HG03432 (cell line): Measurements from ENCODE around the gene GRAMD1B.

Experiments
- ATAC-seq: cut with Tn5 transposase; IDR thresholded peaks from one replicate; pipeline ENCODE4 v1.9.1; 2021; ENCODE audit warnings: mild to moderate bottlenecking, moderate library complexity; ENCODE audit not compliant: unreplicated experiment

GRAMD1B gene

DNA sequence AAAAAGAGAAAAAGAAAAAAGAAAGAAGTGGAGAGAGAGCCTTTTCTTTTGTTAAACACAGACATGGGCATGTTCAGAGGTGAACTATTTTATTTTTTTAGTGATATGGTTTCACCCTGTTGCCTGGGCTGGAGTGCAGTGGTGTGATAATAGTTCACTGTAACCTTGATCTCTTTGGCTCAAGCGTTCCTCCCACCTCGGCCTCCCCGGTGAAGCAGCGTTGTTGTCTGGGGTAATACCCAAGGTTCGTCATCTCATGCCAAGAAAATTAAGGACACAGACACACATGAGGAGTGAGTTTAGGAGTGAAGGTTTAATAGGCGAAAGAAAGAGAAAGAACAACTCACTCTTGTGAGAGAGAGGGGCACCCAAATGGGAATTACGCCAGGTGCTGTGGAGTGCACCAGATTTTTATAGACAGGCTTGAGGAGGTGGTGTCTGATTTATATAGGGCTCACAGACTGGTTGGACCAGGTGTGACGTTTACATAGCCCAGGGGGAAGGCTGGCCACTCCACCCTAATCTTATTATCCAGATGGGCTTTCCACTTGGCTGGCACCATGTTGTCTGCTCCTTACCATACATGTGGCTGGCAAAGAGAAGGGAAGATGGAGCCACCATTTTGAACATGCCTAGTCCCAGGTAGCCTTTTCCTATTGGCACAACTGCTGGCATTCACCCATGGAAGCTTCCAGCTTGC is 42.3 kb downstream of the GRAMD1B start:
- ATAC-seq = no peak

DNA sequence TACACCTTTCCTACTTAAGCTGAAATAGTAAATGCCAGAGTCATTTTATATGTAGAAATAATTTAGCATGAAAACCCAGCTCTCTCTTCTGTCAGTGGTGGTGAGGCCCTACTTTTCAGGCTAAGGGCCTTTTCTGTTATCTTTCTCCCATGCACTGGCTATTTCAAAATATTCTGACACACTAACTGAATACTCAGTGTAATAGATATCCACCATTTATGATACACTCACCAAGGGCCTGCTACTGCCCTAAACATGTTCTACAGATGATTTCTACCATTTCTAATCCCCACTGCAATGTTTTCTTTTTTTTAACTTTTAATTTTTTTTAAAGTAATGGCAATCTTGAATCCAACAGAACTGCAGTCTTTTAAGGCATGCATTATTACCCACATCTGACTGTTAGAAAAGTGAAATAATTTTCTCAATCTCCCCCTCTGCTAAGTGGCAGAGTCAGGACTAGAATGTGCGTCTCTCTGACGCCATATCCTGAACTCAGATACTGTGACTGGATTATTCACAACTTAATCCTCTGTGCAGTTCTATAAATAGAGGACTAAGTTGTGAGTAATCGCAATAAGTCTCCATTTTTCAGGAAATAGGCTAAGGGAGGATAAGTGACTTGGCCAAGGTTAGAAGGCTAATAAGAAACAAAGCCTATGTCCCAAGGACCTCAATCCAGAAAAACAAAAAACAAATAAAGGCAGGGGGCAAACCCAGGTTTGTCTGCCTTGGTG is 44.0 kb downstream of the GRAMD1B start:
- ATAC-seq = no peak

DNA sequence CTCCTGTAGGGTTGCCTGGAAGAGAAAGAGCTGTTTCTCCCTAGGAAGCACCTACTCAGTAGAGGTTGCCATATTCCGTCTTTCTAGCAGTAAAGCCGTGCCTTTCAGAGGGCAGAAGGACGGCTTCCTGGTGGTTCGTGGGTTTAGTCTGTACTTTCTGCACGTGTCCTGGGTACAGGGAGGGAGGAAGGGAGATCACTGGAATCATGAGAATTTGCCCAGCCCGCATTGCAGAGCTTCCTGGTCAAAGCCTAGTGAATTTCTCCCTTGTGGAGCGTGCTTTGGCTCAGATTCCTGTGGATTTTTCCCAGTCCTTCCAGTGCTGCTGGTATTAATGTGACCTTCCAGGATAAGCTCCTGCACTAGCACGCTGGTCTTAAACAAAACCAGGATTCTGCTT is 44.9 kb downstream of the GRAMD1B start:
- no peak for ATAC-seq

DNA sequence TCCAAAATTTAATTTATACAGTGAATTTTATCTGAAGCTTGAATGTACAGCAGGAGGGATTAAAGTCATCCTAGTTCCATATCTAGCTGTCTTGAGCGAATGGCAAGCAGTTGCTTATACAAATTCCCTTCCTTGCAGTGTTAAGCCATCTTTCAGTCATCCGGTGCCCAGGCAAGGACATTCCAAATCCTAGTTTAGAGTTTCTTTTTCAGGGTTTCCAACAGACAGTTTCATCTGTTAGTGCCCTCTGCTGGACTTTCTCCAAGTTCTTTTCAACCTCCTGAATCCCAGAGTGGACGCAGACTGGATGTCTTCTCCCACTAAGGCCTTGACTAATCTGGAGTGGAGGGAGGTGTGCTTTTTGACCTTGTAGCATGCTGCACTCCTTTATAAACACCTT is 45.4 kb downstream of the GRAMD1B start:
- ATAC-seq = no peak

DNA sequence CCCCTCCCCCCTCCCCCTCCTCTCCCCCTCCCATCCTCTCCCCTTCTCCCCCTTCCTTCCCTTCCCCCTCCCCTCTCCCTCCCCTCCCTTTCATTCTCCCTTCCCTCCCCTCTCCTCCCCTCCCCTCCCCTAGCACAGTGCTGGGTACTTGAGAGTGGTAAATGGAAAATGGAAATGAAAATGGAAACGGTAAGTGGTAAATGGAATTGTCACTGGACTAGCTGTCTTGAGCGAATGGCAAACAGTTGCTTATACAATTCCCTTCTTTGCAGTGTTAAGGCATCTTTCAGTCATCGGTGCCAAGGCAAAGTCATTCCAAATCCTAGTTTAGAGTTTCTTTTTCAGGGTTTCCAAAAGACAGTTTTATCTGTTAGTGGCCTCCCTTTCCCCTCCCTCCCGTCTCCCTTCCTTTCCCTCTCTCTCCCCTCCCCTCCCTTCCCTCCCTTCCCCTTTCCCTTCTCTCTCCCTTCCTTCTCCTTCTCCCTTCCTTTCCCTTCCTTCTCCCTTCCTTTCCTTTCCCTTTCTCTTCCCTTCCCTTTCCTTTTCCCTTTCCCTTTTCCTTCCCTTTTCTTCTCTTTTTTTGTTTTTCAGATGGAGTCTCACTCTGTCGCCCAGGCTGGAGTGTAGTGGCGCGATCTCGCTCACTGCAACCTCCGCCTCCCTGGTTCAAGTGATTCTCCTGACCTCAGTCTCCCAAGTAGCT is 47.3 kb downstream of the GRAMD1B start:
- no peak for ATAC-seq

DNA sequence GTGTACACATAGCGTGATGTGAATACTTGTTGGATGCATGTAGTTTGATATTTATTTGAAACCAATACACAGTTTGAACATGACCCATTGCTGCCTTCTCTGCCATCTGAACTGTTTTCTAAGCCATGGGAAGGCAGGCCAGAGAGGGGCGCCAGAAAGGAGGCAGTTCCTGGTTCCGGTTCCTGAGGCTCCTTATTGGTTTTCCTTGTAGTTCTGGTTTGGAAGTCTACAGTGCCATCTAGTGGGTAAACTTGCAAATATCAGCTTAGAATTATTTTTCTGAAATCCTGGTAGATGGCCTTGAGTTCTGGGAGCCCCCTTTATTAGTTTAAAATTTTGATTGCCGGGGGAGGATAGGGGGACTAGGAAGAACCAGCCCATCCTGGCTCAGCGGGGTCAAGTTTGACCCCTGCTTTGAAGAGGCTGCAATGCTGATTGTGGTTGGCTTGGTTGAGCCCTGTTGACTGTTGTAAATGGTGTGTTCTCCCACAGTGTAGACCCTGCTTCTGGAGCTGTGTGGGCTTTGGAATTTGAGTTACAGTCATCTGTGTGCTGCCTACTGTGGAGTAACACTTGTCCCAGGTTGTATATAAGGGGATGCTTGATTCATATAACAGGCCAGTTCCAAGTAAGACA is 48.4 kb downstream of the GRAMD1B start:
- ATAC-seq = no peak

DNA sequence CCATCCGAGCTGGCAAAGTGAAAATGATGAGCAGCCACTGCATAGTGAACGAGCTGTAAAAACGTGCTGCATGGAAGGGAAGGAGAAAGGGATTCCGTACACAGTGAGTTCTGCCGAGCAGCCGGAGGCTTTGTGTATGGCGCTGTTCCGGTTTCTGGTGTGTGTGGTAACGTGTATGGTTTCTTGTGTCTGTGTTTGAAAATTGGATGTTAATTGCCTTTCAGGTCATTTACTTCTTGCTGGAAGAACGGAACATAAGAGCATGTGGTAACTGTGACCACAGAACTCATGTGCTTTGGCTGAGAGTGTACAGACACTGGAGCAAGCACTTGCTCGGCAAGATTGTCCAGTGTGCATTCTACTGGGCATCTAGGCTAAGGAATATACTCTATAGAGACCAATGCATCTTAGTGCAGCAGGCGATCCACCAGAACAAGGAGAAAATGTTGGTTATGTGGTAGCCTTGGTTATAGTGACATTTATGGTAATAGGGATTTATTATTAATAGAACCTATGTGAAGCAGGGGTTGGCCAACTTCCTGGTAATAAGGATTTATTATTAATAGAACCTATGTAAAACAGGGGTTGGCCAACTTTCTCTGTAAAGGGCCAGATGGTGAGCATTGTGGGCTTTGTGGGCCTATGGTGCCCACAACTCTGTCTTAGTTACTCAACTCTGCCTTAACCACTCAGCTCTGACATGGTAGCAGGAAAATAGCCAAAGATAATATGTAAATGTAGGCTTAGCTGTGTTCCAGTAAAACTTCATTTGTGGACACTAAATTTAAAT is 49.2 kb downstream of the GRAMD1B start:
- peak; percentile 73 for ATAC-seq

DNA sequence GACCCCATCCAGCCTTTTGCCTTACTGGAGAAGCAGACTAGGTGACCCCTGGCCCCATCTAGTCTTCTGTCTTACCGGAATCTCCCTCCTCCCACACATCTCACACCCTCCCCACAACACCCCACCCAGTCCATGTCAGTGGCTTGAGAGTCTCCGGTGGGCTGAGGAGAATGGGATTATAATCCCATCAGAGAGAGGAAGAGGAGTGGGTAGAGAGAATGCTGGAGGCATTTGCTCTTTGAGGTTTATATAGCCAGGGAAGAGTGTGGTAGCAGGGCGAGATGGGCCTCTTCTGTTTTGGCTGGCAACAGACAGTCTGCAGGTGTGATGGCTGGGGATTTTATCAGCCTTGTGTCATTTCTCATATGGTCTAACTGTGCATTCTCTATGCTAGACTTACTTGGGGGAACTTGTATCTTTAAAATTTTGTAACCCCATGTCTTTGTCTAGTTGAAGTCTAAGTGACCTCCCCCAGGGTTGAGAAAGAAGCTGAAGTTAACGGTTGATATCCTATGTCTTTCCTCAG is 50.3 kb downstream of the GRAMD1B start:
- peak; percentile 38 for ATAC-seq

DNA sequence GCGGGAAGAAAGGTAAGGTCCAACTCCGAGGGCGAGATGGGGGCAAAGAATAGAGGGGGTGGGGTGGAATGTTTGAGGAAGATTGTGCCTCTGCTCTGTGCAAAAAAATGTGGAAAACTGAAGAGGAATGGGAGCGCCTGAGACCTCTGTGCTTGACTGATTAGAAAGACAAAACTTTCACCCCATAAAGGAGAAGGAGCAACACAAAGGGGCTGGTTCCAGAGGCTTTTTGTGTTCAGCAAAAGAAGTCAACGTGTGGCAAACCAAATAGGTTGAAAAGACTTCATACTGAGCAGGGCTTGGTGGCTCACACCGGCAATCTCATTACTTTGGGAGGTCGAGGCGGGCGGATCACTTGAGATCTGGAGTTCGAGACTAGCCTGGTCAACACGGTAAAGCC is 50.8 kb downstream of the GRAMD1B start:
- no peak for ATAC-seq

DNA sequence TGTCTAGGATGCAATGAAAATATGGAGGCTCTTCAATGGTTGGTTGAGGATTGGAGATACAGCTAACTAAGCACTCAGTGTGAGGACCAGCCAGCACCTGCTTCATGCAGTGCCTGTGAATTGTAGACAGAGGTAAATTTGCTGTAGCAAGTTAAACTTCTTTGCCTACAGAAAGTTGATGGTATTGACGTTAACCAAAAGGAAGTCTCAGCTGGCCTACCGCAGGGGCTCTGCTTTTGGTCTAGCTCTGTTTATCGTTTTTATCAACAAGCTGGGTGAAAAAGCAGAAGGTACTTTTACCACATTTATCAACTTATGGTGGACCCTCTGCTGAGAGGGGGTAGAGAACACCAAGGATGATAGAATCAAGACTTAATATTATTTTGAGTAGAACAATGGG is 51.6 kb downstream of the GRAMD1B start:
- no peak for ATAC-seq

DNA sequence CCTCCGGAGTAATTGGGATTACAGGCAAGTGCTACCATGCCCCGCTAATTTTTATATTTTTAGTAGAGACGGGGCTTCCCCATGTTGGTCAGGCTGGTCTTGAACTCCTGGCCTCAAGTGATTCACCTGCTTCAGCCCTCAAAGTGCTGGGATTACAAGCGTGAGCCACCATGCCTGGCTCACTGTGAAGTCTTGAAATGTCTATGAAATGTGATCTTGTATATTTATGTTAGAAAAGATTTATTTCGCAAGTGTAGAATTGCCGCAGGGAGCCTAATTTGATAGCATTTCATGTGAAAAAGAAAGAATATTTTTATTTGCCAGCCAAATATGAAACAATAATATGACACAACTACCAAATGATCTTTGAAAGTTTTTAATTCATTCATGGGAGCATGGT is 52.1 kb downstream of the GRAMD1B start:
- ATAC-seq = no peak

DNA sequence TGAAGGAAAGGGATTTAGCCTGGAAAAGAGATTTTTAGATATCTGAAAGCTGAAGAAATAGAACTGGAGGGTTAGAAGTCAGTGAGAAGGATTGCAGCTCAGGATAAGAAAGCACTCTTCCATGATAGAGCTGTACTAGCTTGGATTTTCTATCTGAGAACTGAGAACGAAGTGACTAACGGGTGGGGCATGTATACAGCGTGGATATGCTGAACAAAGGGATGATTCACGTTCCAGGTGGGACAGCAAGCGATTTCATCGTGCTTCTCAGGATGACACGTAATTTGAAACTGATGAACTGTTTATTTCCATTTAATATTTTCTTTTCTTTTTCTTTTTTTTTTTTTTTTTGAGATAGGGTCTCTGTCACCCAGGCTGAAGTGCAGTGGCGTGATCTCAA is 53.0 kb downstream of the GRAMD1B start:
- ATAC-seq = no peak

DNA sequence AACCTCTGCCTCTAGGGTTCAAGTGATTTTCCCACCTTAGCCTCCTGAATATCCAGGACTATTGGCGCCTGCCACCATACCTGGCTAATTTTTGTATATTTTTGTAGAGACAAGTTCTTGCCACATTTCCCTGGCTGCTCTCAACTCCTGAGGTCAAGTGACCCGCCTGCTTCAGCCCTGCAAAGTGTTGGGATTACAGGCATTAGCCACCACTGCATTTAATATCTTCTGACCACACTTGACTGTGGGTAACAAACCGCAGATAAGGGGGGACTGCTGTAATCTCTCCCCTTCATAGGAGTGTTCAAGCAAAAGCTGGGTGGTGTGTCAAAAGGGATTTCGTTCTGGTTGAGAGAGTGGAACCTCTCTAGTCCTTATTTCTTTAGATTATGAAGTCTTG is 53.4 kb downstream of the GRAMD1B start:
- ATAC-seq = no peak

DNA sequence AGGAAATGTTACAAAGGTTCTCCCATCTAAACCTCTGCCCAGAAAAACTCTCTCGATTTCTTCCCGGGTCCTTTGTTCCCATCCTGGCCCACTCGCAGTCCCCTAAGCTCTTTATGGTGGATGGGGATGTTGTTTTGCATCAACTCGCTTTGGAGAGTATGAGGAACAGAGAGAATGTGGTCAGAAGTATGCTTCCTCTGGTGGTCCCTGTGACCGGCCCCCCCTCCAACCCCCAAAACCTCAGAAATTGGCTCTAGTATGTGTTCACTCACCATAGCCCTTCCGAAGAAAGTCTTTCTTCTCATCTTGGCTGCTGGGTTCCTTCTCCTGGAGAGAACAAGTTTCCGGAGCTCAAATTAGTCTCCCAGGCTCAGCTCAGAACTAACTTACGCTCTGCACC is 54.4 kb downstream of the GRAMD1B start:
- peak; percentile 37 for ATAC-seq

DNA sequence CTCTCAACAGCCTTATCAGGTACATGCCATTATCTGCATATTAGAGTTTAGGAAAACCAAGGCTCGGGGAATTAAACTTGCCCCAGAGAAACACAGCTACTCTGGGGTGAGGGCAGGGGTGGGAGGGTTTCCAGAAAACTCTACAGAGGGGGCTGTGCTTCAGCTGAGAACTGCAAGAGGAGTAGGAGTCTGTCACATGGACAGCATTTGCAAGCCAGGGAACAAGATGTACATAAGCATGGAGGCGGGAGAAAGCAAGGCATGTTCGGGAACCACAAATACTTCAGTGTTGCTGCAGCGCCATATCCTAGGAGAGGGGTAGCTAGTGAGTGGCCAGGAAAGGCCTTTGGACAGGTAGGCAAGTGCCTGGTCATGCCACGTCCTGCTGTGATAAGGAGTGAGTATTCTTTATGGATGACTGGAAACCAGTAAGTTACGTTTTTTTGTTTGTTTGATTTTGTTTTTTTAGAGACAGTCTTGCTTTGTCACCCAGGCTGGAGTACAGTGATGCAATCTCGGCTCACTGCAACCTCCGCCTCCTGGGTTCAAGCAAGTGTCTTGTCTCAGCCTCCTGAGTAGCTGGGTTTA is 57.2 kb downstream of the GRAMD1B start:
- ATAC-seq = no peak

DNA sequence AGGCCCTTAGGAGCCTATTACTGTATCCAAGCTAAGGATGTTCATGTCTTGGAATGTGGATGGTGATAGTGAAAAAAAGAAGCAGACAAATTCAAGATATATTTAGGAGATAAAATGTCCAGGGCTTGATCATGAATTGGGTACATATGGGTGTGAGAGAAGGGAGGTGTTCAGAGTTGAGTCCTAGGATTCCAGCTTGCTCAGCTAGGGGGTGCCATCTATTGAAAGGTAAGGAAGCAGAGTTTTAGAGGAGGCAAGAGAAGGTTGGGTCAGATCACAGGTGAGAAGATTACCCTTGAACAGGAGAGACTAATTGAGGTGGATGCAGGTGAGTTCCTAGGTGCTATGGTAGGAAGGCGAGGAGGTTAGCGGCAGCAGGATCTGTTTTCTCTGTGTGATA is 60.5 kb downstream of the GRAMD1B start:
- ATAC-seq = no peak

DNA sequence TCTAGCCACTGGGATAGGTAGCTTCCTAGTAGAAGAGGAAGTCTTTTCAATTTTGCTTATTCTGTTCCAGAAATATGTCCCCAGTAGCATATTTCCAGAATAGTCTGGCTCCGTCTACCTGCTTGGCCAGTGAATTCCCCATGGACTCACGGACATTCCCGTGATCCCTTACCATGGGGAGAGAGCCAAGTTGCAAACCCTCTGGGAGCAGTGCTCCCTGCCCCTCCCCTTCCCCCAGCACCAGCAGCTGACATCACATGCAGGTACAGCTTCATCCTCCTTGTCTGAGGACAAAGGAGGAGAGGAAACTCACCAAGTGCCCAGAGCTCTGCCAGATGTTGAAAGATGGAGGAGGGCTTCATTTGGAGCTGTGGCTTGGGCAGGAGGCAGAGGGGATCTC is 61.2 kb downstream of the GRAMD1B start:
- ATAC-seq = no peak

DNA sequence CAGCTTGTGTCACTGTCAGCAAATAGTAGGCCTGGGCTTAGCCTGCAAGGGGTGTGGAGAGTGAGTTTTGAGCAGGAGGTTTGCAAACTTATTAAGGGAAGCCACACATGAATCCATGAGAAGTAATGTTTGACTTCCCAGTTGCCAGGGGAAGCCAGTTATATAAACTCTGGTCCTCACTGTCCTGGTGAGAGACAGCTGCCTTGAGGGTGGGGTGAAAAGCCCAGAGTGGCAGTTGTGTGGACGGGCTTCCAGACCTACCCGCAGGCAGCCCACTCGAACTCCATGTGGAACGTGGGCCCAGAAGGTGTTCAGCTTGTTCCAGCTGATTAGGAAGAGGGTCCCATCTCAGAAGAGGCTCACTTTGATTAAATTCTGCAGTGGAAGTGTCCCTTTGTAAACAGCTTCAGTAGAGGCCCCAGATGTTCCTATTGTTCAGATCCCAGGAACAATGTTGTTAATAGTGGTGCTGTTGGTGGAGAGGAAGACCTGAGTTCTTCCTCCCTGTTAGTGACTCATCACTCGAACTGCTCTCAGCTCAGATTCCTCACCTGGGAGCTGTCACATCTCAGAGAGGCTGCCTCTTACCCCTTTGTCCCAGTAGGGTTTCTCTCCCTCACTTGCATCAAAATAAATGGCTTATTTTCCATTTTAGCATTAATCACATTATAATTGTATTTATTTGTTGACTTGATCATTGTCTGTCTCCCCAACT is 63.4 kb downstream of the GRAMD1B start:
- no peak for ATAC-seq

DNA sequence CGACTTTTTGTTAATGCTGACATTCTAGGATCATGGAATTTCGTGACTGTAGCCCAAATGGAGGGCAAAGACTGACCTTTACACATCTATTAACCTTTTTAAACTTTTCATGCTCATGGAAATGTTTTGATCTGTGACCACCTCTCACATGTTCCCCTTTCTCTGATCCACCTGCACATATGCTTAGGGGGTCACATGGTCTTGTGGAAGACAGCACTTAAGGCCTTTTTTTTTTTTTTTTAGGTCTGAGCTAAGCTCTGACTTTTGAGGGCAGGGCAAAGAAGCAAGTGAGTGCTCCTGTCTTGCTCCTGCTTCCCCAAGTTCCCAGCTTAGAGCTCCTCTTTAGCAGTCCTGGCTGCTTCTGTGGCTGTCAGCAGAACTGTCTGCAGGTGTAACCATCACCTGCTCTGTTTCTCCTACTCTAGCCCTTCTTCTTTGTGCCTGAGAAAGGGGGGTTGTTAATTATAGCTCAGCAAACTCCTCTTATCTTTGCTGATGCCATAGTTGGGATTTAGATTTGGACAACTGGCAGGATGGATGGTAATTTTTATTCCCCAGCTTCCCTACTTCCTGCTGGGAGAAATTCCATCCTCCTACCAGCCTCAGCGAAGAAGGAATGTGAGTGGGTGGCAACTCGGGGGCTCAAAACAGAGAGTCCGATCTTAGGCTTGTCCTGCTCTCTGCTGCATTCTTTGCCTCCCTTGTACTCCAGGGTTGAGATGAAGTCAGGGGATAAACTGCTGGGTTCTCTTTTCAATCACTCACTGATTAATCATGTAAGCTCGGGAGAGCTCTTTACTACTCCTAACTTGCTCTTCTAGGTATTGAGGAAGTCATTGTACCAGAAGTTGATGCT is 64.4 kb downstream of the GRAMD1B start:
- no peak for ATAC-seq
